Fibroblast of lung (primary cell): Measurements from ENCODE around the gene SCAPER. TPM values are rescaled to one million over a fixed set of nuclear protein-coding genes. Genes with fewer than 3 reads are reported as not detected.

Source experiments
- DNase-seq, 2 donors: peaks; one replicate each; pipeline versions ENCODE4 v3.0.0 to v3.0.0-alpha.2; 2010; ENCODE audit warnings: low read depth in 2 of 2
- H2AFZ ChIP-seq: 2 replicates; pipeline ENCODE4 v1.5.1; 2012; ENCODE audit warnings: low read length, control low read depth, inconsistent platforms
- H3K27ac ChIP-seq: 2 replicates; pipeline ENCODE4 v1.5.1; 2011; ENCODE audit warnings: low read length, control low read depth; ENCODE audit not compliant: insufficient read depth
- H3K27me3 ChIP-seq: 2 replicates; pipeline ENCODE4 v1.5.1; 2011; ENCODE audit warnings: mild to moderate bottlenecking, low read length; ENCODE audit not compliant: control insufficient read depth, insufficient read depth
- H3K36me3 ChIP-seq: 2 replicates; pipeline ENCODE4 v1.5.1; 2011; ENCODE audit warnings: low read length; ENCODE audit not compliant: control insufficient read depth, insufficient read depth
- H3K4me1 ChIP-seq: 2 replicates; pipeline ENCODE4 v1.5.1; 2011; ENCODE audit warnings: low read length; ENCODE audit not compliant: control insufficient read depth, insufficient read depth; ENCODE audit errors: extremely low read depth
- H3K4me2 ChIP-seq: 2 replicates; pipeline ENCODE4 v1.5.1; 2011; ENCODE audit warnings: low read length, control low read depth; ENCODE audit not compliant: insufficient read depth; ENCODE audit errors: extremely low read depth
- H3K4me3 ChIP-seq, 4 experiments: fragments of 200-600 bp in 1 of 4; sonication (generic) in 1 of 4; replicated peaks in 1 of 4; 2 replicates each; pipeline ENCODE4 v1.5.1; 2011 to 2016; ENCODE audit warnings: low read length in 4 of 4, low read depth in 3 of 4, mild to moderate bottlenecking in 3 of 4, control low read depth in 2 of 4, inconsistent platforms in 1 of 4, mixed read lengths in 1 of 4; ENCODE audit not compliant: insufficient read depth in 1 of 4; ENCODE audit errors: control extremely low read depth in 1 of 4
- H3K79me2 ChIP-seq: 2 replicates; pipeline ENCODE4 v1.5.1; 2012; ENCODE audit warnings: mild to moderate bottlenecking, low read length, inconsistent platforms; ENCODE audit not compliant: control insufficient read depth, insufficient read depth
- H3K9ac ChIP-seq: 2 replicates; pipeline ENCODE4 v1.5.1; 2011; ENCODE audit warnings: mild to moderate bottlenecking, low read length, control low read depth; ENCODE audit not compliant: insufficient read depth
- H3K9me3 ChIP-seq: 2 replicates; pipeline ENCODE4 v1.5.1; 2012; ENCODE audit warnings: low read depth, low read length; ENCODE audit not compliant: control insufficient read depth, insufficient read depth
- H4K20me1 ChIP-seq: 2 replicates; pipeline ENCODE4 v1.5.1; 2011; ENCODE audit warnings: low read length; ENCODE audit not compliant: control insufficient read depth, insufficient read depth; ENCODE audit errors: extremely low read depth
- CTCF ChIP-seq, 2 donors: IDR thresholded peaks in 1 of 2; conservative IDR thresholded peaks in 1 of 2; 1 replicate in 1 of 2; 2 replicates in 1 of 2; pipeline ENCODE4 v1.5.1; 2011 to 2012; ENCODE audit warnings: low read length in 2 of 2, control low read depth in 1 of 2, inconsistent platforms in 1 of 2, low read depth in 1 of 2, mild to moderate bottlenecking in 1 of 2
- EZH2 ChIP-seq: IDR thresholded peaks from 2 replicates; pipeline ENCODE4 v1.5.1; 2012; ENCODE audit warnings: low read length, control low read depth, mild to moderate bottlenecking; ENCODE audit errors: missing control alignments
- polyA plus RNA-seq, 2 donors: library from polyadenylated mRNA; depleted of rRNA in 1 of 2; stranded (reverse) in 1 of 2; unstranded in 1 of 2; fragments of >200 nt; gene quantifications; 2 replicates each; pipeline ENCODE4 v1.2.1, GENCODE V29; 2011 to 2012; ENCODE audit warnings: missing spikeins in 1 of 2
- total RNA-seq: library from RNA; depleted of rRNA; stranded (reverse); fragments of >200 nt; gene quantifications from 2 replicates; pipeline ENCODE4 v1.2.1, GENCODE V29; 2014

Gene SCAPER
- total and polyA plus RNA-seq, 2 donors (not counting 1 experiment from before 2014, with no cell fraction given), result 2.3 to 9.1 TPM

- Histone ChIP-seq H4K20me1 (no peaks in the 10 kb centered on the region), H2AFZ (no peak overlapping the region), H3K4me3 (no peak overlapping the region), H3K36me3 (no peaks in the 10 kb centered on the region), H3K4me1 (no peaks in the 10 kb centered on the region), H3K9me3 (no peaks in the 10 kb centered on the region), H3K4me2 (no peak overlapping the region), H3K27me3 (peaks cover 57% of the 10 kb centered on the region), H3K27ac (no peak overlapping the region), H3K9ac (no peak overlapping the region), H3K79me2 (no peaks in the 10 kb centered on the region)
- DNase-seq, result no peak
- no peak for TF ChIP-seq CTCF (conservative IDR thresholded peaks at IDR 0.05 in 1 of 2, IDR thresholded peaks at IDR 0.05 in 1 of 2; ENCODE audit: low read depth in 1 of 2, low read length in 2 of 2)
- no peak for TF ChIP-seq EZH2
Measured at GRCh38 chr15:76334438-76335306, 570.5 kb downstream of the SCAPER start.

DNA sequence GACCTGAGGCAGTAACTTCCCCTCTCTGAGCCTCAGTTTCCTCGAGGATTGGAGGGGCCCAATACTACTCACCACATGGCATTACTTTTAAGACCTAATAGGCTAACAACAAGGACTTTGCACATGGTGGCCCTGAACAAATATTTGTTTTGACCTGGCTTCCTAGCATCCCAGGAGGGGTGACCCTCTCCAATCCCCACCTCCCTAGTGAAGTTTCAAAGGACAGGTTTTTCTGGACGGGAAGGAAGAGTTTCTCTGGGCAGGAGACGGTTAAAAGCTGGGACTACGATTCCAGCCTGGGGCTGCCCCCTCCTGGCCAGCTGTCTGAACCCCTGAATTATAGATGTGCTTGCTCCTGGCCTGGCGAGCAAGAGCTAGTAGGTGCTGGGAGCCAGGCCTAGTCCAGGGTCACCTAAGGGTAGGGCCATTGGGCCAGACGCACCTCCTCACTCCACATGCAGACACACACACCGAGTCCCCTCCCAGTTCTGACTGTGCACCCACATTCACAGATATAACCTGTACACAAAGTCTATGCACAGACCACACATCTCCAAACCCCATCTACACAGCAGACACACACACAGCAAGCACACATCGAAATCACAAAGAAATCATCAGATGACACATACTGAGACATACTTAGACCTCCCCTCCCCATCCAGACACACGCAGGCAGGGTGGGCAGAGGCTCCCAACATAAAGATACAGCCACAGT, 571.3 kb downstream of the SCAPER start:
- peaks cover 50% of the 10 kb centered on the region for H3K27me3 ChIP-seq
- no peaks in the 10 kb centered on the region for H4K20me1 ChIP-seq
- no peaks in the 10 kb centered on the region for H3K79me2 ChIP-seq

More for the DNA sequence above, 571.3 kb downstream of the SCAPER start:
- Histone ChIP-seq H3K4me3 (no peak overlapping the region), H3K9me3 (no peaks in the 10 kb centered on the region), H3K36me3 (no peaks in the 10 kb centered on the region), H2AFZ (no peak overlapping the region), H3K4me2 (no peak overlapping the region), H3K4me1 (no peaks in the 10 kb centered on the region), H3K27ac (no peak overlapping the region), H3K9ac (no peak overlapping the region)
- TF ChIP-seq CTCF (conservative IDR thresholded peaks at IDR 0.05 in 1 of 2, IDR thresholded peaks at IDR 0.05 in 1 of 2; ENCODE audit: low read depth in 1 of 2, low read length in 2 of 2) (peak; percentile 10 to 32), EZH2 (no peak)
- DNase-seq, result no peak
